NAMALWA (cell line): ENCODE data around the gene CEBPZOS.

ENCODE experiments used
- DNase-seq: peaks from one replicate; pipeline ENCODE4 v3.0.0-alpha.2; 2015; ENCODE audit warnings: low spot score

Gene CEBPZOS

GRCh38 chr2:37196320-37197195 is at the start of gene CEBPZOS:
Gene CEBPZOS, plus strand, starts transcription at chr2:37196496. Its CDS starts 3,209 bp downstream, at chr2:37199705.
- peak; percentile 88 for DNase-seq

DNA sequence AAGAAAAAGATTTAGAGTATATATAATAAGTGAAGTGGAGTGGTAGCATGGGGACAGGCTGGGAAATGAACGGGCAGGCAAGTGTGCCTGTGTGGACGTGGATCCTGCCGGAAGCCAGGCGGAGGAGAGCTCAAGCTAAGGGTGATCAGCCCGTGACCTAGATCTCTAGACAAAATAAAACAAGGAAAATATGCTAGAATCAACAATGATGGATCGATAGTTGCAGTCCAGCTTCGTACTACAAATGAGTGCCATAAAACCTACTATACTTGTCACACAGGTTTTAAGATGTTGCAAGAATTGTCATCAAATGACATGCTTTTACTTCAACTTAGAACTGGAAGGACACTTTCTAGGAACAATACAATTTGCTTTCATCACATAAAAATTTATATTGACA is 48.0 kb upstream of the CEBPZOS start:
- DNase-seq, result no peak

- no peak for DNase-seq
Observed at GRCh38 chr2:37149626-37150322, 46.5 kb upstream of the CEBPZOS start.

DNA sequence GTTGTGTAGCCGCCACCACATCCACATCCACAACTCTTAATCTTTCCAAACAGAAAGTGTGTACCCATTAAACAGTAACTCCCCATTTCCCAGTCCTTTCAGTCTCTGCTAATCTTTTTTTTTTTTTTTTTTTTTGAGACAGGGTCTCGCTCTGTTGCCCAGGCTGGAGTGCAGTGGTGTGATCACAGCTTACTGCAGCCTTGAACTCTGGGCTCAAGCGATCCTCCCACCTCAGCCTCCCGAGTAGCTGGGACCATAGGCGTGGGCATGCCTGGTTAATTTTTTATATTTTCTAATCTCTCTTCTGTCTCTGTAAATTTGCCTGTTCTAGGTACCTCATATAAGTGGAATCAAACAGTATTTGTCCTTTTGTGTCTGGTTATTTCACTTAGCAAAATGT is 43.1 kb upstream of the CEBPZOS start:
- no peak for DNase-seq

DNA sequence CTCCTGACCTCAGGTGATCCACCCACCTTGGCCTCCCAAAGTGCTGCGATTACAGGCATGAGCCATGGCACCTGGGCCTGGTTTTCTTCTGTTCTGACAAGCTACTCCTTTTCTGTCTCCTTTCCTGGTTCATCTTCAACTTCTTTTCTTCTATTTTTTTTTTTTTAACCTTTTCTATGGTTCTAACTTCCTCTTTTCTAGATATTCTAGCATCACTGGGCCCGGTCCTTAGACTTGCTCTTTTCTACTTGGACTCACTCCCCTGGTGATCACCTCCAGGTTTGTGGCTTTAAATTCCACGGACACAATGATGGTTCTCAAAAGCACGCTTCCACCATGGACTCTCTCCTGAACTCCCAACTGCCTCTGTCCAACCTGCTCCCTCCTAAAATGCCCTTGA is 41.5 kb upstream of the CEBPZOS start:
- peak; percentile 24 for DNase-seq

DNA sequence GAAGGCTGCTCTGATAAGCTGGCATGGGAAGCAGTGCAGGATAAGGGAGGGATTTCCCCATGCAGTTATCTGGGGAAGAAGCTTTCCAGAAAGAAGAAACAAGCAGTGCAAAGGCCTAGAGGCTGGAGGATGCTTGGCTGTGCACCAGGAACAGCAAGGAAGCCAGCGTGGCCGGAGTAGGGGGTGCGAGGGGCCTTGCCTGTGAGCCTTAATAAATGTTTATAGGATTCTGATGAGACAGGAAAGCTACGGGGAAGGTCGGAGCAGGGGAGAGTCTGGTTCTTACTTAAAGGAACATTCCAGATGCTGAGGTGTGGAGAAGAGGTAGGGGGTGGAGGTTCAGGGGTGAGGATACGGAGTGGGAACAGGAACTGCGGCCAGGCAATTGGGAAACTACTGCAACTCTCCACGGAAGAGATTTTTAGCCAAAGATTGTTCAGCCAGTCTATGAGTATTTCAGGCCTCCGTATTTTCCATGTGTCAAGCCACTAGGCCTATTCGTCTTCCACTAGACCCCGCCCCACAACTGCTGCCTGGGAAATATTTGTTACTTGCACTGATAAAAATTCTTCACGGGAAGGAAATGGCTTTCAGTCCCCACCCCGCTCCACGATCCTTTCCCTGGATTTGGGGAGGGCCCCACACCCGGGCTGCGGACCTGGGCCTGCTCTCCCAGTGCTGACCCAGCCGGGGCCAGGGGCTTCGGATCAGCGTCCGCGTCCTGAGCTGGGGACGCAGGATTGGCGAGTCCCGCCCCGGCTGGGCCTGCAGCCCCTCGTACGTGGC is 40.0 kb upstream of the CEBPZOS start:
- DNase-seq, result peak; percentile 47

DNA sequence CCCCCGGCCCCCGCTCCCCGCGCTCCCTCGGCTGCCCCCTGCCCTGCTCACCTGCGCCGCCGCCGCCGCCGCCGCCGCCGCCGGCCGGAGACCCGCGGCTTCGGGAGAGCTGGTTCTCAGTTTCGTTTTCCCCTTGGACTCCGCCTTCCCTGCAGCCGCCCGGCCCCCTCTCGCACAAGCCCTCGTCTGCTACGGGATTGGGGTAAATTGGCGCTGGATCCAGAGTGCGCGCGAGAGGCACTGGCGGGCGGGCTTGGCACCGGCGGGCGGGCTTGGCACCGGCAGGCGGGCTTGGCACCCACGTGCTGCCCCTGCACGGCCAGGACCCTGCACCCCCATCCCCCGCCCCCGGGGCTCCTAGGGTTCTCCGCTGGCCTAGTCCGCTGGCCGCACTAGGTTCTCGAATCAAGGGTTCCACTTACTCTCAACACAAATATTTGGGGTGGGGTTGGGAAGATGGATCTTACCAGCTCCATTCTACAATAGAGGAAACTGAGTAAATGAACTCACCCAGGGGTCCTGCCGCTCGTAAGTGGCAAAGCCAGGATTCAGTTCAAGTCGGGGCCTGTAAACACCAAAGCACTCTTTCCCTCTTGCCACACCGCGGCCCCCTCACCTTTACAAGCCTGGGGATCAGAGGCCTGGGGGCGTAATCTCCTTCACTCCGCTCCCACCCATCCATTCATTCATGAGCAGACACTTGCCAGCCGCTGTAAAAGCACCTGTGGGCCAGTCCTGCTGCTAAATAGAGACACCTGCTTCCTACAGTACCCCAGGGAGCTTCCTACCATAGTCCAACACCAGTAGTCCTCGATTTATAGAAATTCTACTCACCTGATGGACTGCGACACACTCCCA is 39.2 kb upstream of the CEBPZOS start, which contains the start of gene EIF2AK2:
TSS of gene EIF2AK2 (minus strand) at position 124 of the 858 bp plus-strand sequence. CDS start 9,174 bp downstream, outside the sequence.
- DNase-seq, result peak; percentile 89

DNA sequence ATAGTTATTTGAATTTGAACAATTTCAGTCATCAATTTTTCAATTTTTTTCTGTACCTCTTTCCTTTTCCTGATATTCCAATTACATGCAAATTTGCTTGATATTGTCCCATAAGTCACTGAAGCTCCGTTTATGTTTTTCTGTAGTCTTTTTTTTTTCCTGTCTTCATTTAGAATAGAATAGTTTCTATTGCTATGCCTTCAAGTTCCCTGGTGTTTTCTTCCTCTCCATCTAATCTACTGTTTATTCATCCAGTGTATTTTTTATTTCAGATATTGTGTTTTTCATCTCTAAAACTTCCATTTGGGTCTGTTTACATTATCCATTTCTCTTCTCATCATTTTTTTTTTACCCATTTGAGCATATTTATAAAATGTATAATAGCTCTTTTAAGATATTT is 31.5 kb upstream of the CEBPZOS start:
- no peak for DNase-seq

GRCh38 chr2:37167636-37168180 is 28.6 kb upstream of the CEBPZOS start:
- no peak for DNase-seq

GRCh38 chr2:37168217-37168981 is 27.9 kb upstream of the CEBPZOS start:
- peak; percentile 73 for DNase-seq

DNA sequence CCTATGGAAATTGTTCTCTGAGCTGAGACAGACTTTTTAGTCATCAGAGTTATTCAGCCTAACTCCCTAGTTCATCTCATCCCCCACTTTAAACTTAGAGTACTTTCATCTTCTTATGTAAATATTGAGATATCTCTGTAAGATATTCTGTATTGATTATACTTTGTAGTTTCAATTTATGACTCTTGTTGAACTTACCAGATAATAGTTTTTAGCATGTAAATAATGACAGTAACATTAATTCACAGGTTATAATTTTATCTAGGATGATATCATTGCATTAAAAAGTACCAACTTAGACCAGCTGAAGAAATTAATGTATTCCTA is 24.7 kb upstream of the CEBPZOS start:
- DNase-seq, result no peak

DNA sequence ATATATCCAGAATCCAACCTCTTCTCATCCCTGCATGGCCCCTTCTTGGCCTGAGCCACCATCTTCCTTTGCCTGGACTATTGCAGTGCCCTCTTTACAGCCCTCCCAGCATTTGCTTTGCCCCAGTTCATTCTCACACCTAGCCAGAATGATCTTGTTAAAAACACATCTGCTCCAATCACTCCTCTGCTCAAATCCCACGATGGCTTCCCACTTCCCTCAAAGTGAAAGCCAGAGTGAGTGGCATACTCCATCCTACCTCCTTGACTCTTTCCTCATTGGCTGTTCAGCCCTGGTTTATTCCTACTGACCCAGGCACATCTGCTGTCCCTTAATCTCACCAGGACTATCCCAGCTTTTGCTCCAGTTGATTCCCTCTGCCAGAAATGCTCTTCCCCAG is 22.6 kb upstream of the CEBPZOS start:
- DNase-seq, result no peak

- DNase-seq, result peak; percentile 31
Observed at GRCh38 chr2:37180006-37180639, 16.2 kb upstream of the CEBPZOS start.

DNA sequence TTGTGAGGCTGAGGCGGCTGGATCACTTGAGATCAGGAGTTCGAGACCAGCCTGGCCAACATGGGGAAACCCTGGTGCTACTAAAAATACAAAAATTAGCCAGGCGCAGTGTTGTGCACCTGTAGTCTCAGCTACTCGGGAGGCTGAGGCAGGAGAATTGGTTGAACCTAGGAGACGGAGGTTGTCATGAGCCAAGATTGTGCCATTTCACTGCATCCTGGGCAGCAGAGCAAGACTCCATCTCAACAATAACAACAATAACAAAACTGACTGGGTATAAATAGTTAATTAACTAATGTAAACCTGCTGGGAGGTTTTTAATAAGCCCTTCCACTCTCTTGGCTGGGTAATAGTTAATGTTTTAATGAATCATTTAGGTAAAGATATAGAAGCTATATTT is 15.7 kb upstream of the CEBPZOS start:
- no peak for DNase-seq

DNA sequence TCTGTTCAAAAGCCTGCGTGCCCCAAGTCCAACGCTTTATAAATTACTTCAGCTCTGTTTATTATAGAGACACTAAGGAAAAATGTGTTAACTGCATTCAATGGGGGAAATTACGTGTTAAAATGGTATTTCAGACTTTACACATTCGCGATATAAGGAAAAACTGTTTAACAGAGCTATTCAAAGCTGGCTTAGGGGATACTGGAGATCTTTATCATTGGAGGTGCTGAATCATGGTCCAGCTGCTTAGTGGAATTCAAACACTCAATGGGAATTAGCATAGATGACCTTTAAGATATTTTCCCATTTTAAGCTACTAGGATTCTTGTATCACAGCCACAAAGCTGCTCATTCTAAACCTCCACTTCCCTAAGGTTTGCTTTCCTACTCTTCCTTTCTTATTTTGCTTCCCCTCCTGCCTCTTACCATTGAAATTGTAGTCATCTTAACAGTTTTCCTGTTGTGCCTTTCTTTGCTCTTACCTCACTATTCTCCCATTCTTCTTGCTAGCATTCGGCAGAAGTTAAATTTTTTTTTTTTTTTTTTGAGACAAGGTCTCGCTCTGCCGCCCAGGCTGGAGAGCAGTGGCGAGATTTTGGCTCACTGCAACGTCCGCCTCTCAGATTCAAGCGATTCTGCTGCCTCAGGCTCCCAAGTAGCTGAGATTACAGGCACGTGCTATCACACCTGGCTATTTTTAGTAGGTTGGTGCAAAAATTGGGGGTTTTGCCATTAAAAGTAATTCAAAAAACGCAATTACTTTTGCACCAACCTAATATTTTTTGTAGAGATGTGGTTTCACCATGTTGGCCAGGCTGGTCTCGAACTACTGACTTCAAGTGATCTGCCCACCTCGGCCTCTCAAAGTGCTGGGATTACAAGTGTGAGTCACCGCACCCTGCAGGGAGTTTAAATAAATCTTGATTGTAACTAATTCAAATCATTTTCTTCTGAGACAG is 14.3 kb upstream of the CEBPZOS start:
- no peak for DNase-seq

- no peak for DNase-seq
Observed at GRCh38 chr2:37188570-37188969, 7.7 kb upstream of the CEBPZOS start, which contains the start of gene SULT6B1. Gene SULT6B1, minus strand, starts transcription at chr2:37188670. Its CDS starts 30 bp downstream, at chr2:37188640.

GRCh38 chr2:37189452-37190153 is 6.7 kb upstream of the CEBPZOS start:
- DNase-seq, result no peak

DNA sequence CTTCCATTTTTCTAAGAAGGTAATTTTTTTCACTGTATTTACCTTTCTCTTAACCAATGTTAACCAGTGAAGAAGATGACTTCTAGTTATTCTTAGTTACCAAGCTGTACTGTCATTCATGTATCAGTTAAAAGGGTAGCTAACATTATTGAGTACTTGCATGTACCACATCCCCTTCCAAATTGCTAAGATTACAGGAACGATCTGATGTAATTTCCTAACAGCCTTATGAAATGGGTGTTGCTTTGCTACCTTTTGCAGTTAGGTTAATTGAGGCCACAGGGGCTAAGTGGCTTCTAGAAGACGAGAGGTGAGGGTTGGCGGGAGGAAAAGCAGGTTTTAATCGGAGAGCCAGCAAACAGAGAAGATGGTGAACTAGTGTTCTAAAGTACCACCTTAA is 6.0 kb upstream of the CEBPZOS start:
- no peak for DNase-seq
